Ramos (cell line): ENCODE measurements around the gene HSPA12B.

ENCODE experiments used
- in situ Hi-C: fragments of 300-500 bp; cut with MboI; formaldehyde crosslinking; loops from one replicate; pipeline ENCODE4 v1.14.3; 2022; ENCODE audit warnings: low sequenced_read_pairs; ENCODE audit not compliant: unreplicated experiment

Gene HSPA12B

GRCh38 chr20:3727401-3728021 lies 5.0 kb upstream of the HSPA12B start:
- in situ Hi-C loops, result no loop called here

DNA sequence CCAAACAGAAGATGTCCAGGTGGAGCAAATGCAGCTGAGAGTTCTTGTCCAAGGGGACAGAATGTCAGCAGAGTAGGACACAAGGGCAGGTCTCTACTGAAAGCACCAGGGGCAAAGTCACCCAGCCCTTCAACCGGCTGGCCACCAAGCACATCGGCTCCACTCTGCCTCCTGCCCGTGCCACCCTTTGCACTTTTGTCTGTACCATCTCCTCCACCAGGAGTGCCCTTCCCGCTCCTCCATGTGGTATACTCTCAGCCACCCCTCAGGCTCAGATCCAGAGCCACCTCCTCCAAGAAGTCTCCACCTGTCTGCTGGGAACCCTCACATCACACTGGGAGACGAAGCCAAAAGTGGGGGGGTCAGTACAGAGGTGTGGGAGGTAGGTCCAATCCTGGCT lies 4.1 kb upstream of the HSPA12B start:
- in situ Hi-C loops, result no loop called here

GRCh38 chr20:3728876-3729275 lies 3.6 kb upstream of the HSPA12B start:
- in situ Hi-C loops, result no loop called here

GRCh38 chr20:3729378-3729777 lies 3.1 kb upstream of the HSPA12B start:
- in situ Hi-C loops, result no loop called here

- in situ Hi-C loops, result no loop called here
Measured at GRCh38 chr20:3729811-3730540, 2.5 kb upstream of the HSPA12B start.

DNA sequence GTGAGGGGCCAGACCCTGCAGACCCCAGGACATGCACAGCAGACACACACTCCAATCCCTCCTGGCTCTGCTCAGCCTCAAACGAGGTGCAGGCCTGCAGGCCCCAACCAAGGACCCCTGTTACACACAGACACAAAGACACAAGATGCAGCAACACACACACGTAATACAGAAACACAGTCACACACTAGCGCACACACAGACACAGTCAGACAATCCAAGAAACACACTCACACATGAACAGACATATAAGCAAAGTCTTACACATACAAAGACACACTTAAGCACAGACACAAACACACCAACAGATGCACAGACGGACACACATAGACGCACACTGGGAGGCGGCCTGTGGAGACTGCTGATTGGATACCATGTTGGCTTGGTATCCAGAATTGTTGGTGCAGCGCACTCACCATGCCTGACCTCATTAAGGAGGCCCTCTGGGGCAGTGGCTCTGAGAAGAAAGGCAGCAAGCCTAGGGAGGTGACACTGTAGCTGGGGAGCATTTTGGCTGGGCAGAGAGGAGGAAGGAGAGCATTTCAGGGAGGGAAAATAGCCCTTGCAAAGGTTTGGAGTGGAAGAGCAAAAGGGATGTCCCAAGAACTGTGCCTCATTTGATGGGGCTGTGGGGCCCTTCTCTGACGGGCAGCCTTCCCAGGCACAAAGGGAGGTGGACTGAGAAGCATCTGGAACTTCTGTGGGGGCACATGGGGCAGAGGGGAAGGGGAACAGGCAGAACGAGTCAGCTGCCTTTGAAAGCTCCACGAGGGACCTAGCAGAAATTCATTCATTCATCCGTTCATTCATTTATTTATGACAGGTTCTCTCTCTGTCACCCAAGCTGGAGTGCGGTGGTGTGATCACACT lies 1.4 kb upstream of the HSPA12B start:
- in situ Hi-C loops, result no loop called here

DNA sequence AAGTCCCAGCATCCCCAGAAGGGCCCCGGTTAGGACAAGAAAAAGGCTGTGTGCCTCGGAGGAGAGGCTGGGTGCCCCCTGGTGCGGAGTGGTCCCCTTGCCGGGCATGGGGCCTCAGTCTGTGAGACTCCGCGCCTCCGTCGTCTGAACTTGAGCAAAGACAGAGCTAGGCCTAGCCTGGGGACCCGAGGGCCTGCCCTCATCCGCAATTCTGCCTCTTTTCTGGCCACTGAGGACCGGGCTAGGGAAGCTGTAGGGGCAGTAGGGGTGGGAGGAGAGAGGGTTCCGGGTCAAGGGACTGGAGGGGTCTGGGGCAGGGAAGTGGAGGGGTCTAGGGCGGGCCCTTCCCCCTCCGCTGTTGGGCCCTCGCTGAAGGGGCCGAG lies 550 bp upstream of the HSPA12B start:
- in situ Hi-C loops, result no loop called here

DNA sequence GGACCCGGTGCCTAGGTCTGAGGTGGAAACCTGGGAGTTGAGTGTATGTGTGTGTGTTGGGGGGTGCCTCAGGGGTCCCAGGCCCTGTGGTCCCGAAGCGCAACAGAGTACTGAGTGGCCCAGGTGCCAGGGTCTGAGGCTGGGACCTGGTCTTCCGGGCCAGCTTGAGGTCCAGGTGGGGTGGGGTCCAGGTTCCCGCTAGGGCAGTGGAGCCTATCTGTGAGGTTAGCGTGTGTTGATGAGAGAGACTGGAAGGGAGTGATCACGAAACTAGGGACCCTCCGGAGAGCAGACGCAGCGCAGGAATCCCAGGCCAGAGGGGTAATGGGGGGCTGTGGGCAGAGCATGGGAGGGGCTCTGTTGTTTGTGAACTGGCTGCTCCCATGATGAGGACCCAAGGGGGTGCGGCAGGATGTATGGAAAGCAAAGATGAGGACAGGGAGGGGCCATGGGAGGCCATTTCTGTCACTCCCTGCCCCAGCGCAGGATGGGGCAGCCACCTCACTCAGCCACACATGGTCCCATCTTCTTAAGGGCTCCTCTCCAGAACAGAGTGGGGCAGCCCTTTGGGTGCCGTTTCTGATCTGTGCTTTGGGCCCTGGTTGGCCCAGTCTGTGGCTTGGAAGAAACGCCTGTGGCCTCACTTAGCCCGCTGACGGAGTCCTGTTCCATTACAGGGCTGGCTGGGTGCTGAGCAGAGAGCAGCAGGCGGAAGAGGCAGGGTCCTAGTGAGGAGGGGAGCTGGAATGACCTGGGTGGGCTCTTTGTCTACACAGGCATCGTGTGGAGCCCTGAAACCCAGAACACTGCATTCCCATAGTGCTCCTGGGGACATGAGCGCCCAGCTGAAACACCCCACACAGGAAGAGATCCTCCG lies 872 bp downstream of the HSPA12B start:
- in situ Hi-C loops, result no loop called here

GRCh38 chr20:3734111-3734843 lies 1.8 kb downstream of the HSPA12B start:
- in situ Hi-C loops, result no loop called here

- in situ Hi-C loops, result no loop called here
Measured at GRCh38 chr20:3735768-3736167, 3.3 kb downstream of the HSPA12B start.

GRCh38 chr20:3738111-3739053 lies 5.9 kb downstream of the HSPA12B start:
- in situ Hi-C loops, result no loop called here

DNA sequence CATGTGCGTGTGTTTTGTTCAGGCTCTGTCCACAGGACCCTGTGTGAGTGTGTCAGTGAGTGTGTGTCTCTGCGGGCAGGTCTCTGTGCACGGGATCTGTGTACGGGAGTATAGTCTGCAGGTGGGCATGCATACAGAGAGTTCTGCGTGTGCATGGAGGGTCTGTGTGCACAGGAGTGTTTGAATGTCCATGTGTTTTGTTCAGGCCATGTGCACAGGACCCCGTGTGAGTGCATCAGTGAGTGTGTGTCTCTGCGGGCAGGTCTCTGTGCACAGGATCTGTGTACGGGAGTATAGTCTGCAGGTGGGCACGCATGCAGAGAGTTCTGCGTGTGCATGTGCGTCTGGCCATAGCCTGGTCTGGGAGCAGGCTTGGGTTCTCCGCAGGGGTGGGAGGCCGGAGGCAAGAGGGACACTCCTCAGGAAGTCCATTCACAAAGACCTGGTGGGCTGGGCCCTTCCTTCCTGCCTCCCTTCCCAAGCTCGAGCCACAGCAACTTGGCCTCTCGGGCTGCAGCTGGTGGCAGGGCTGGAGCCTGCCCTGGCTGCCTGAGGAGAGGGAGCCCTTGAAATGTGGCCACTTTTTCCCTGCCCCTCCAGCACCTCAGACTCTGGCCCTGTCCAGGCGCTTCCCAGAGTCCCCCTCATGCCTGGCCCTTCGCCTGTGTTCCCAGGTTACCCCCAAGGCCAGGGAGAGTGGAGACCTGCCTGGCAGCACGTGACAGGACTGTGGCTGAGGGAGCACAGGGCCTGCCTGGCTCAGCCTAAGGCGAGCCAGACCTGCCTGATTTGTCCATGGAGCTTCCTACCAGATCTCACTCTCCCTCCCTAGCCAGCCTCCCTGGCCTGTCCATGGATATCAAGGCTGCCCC lies 6.8 kb downstream of the HSPA12B start:
- in situ Hi-C loops, result no loop called here

DNA sequence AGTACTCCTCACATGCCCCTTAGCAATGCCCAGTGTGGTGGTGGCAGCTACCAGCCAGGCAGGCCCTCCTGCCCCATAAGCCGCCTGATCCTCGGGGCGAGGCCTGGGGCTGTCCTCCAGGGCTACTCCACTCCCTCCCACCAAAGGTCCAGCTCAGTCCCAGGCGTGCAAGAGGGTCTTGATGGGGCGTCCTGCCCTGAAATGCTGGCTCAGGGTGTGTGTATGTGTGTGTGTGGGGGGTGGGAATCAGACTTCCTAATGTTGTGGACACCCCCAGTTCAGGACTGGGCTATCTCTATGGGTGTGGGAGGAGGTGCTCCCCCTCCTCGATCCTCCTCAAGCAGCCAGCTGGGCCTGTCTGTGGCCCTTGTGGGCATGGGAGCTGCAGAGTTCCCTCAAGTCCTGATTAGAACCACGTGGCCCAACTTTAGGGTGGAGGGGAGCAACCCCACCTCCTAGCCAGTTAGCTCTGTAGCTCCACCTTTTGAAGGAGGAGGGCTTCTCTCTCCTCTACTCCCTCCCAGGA lies 7.5 kb downstream of the HSPA12B start:
- in situ Hi-C loops, result no loop called here

- in situ Hi-C loops, result no loop called here
Measured at GRCh38 chr20:3740615-3741301, 8.3 kb downstream of the HSPA12B start.

- in situ Hi-C loops, result no loop called here
Measured at GRCh38 chr20:3741836-3742458, 9.5 kb downstream of the HSPA12B start.

- in situ Hi-C loops, result no loop called here
Measured at GRCh38 chr20:3743251-3743650, 10.8 kb downstream of the HSPA12B start.
